HCT116 (cell line): ENCODE results near the gene SLC16A7. TPM values are rescaled to one million over a fixed set of nuclear protein-coding genes. Genes with fewer than 3 reads are reported as not detected.

ENCODE experiments used
- ATAC-seq: fragments of 200-7000 bp; cut with Tn5 transposase; 2 replicates; pipeline ENCODE4 v1.9.1; 2020; ENCODE audit warnings: mild to moderate bottlenecking, moderate library complexity
- BruUV-seq: library from RNA; stranded (reverse); fragments of 400-500 nt; replicated peaks from 2 replicates; lab custom pipeline; 2021; lab: Mats Ljungman, UMichigan
- CTCF ChIA-PET: fragments of 300-600 bp; sonication (Branson Sonifier 250); formaldehyde crosslinking; loops from one replicate; lab custom pipeline; 2021; ENCODE audit warnings: antibody characterized with exemption; lab: Charles Lee
- POLR2A ChIA-PET: fragments of 300-600, 350-600 bp; sonication (Branson Sonifier 250); formaldehyde crosslinking; loops from one replicate; lab custom pipeline; 2021; ENCODE audit warnings: antibody characterized with exemption; lab: Charles Lee
- RAD21 ChIA-PET, 2 experiments: fragments of 300-600 bp; sonication (Branson Sonifier 250); formaldehyde crosslinking; loops; one replicate each; lab custom pipeline; 2023; ENCODE audit warnings: low total read pairs in 2 of 2; ENCODE audit not compliant: uncharacterized antibody in 2 of 2, unreplicated experiment in 2 of 2, low non-redundant PET in 1 of 2; lab: Charles Lee
- DNase-seq: peaks from one replicate; pipeline ENCODE4 v3.0.0-alpha.2; 2010; ENCODE audit warnings: low read depth, low spot score
- H2AFZ ChIP-seq: fragments of 200-600 bp; shearing (Covaris generic), sonication (generic); 2 replicates; pipeline ENCODE4 v1.6.1; 2017; ENCODE audit warnings: low read depth, mixed run types, mixed read lengths, antibody characterized with exemption, low read length; ENCODE audit not compliant: poor library complexity, severe bottlenecking
- H3K27ac ChIP-seq: 2 replicates; pipeline ENCODE4 v1.5.1; 2012; ENCODE audit warnings: low read depth, low read length
- H3K27me3 ChIP-seq: fragments of 200-600 bp; sonication (generic); 2 replicates; pipeline ENCODE4 v1.6.1; 2016; ENCODE audit warnings: mixed run types, low read length, mixed read lengths; ENCODE audit not compliant: insufficient read depth
- H3K36me3 ChIP-seq, 2 experiments: fragments of 200-500 bp in 1 of 2; fragments of 200-600 bp in 1 of 2; sonication (Bioruptor generic) in 1 of 2; sonication (generic) in 1 of 2; 2 replicates each; pipeline versions ENCODE4 v1.5.1 to v1.6.1; 2014 to 2016; ENCODE audit warnings: low read length in 2 of 2, inconsistent platforms in 1 of 2, mixed read lengths in 1 of 2, mixed run types in 1 of 2; ENCODE audit not compliant: insufficient read depth in 2 of 2, control insufficient read depth in 1 of 2
- H3K4me1 ChIP-seq, 2 experiments: fragments of 200-600 bp in 1 of 2; sonication (generic) in 1 of 2; 2 replicates each; pipeline versions ENCODE4 v1.5.1 to v1.6.1; 2012 to 2017; ENCODE audit warnings: low read length in 2 of 2, inconsistent platforms in 1 of 2, mild to moderate bottlenecking in 1 of 2, mixed read lengths in 1 of 2, mixed run types in 1 of 2, moderate library complexity in 1 of 2; ENCODE audit not compliant: insufficient read depth in 2 of 2, control insufficient read depth in 1 of 2
- H3K4me2 ChIP-seq: fragments of 200-600 bp; sonication (generic); 2 replicates; pipeline ENCODE4 v1.6.1; 2017; ENCODE audit warnings: mixed run types, low read length, mixed read lengths
- H3K4me3 ChIP-seq, 2 experiments: fragments of 200-600 bp in 1 of 2; sonication (generic) in 1 of 2; replicated peaks in 1 of 2; 2 replicates each; pipeline ENCODE4 v1.5.1; 2011 to 2016; ENCODE audit warnings: low read length in 2 of 2, control low read depth in 1 of 2, low read depth in 1 of 2, mild to moderate bottlenecking in 1 of 2, mixed read lengths in 1 of 2, mixed run types in 1 of 2
- H3K79me2 ChIP-seq: fragments of 200-600 bp; sonication (generic); 2 replicates; pipeline ENCODE4 v1.6.1; 2017; ENCODE audit warnings: mild to moderate bottlenecking, mixed run types, low read length, moderate library complexity, mixed read lengths; ENCODE audit not compliant: insufficient read depth
- H3K9ac ChIP-seq: fragments of 200-600 bp; sonication (generic); 2 replicates; pipeline ENCODE4 v1.6.1; 2016; ENCODE audit warnings: low read length, mixed read lengths
- H3K9me2 ChIP-seq: fragments of 200-600 bp; sonication (generic), shearing (Covaris generic); 2 replicates; pipeline ENCODE4 v1.6.1; 2017; ENCODE audit warnings: mixed run types, mild to moderate bottlenecking, moderate library complexity; ENCODE audit not compliant: insufficient read depth
- H3K9me3 ChIP-seq, 2 experiments: fragments of 200-500 bp in 1 of 2; fragments of 200-600 bp in 1 of 2; sonication (Bioruptor generic) in 1 of 2; sonication (generic) in 1 of 2; 2 replicates each; pipeline ENCODE4 v1.6.1; 2014 to 2017; ENCODE audit warnings: low read length in 2 of 2, mixed read lengths in 2 of 2, inconsistent platforms in 1 of 2, low read depth in 1 of 2, mild to moderate bottlenecking in 1 of 2, mixed run types in 1 of 2, moderate library complexity in 1 of 2; ENCODE audit not compliant: control insufficient read depth in 1 of 2, insufficient read depth in 1 of 2
- H4K20me1 ChIP-seq: fragments of 200-600 bp; sonication (generic), shearing (Covaris generic); 2 replicates; pipeline ENCODE4 v1.6.1; 2017; ENCODE audit warnings: mixed run types, mild to moderate bottlenecking, moderate library complexity; ENCODE audit not compliant: insufficient read depth
- ATF3 ChIP-seq: IDR thresholded peaks from 2 replicates; pipeline ENCODE4 v1.6.1; 2012
- CBX3 ChIP-seq: IDR thresholded peaks from 2 replicates; pipeline ENCODE4 v1.6.1; 2012; ENCODE audit warnings: low read depth
- CEBPB ChIP-seq: IDR thresholded peaks from 2 replicates; pipeline ENCODE4 v1.6.1; 2012; ENCODE audit warnings: low read depth
- EGR1 ChIP-seq: IDR thresholded peaks from 2 replicates; pipeline ENCODE4 v1.6.1; 2012; ENCODE audit warnings: low read depth
- EZH2 ChIP-seq: fragments of 200-600 bp; sonication (generic); IDR thresholded peaks from 2 replicates; pipeline ENCODE4 v1.6.1; 2017; ENCODE audit warnings: antibody characterized with exemption, mixed run types
- EZH2phosphoT487 ChIP-seq: fragments of 200-600 bp; IDR thresholded peaks from 2 replicates; pipeline ENCODE4 v1.6.1; 2018; ENCODE audit warnings: antibody characterized with exemption, borderline replicate concordance
- FOSL1 ChIP-seq: IDR thresholded peaks from 2 replicates; pipeline ENCODE4 v1.6.1; 2012; ENCODE audit warnings: low read depth
- JUND ChIP-seq: IDR thresholded peaks from 2 replicates; pipeline ENCODE4 v1.6.1; 2012
- POLR2AphosphoS5 ChIP-seq: IDR thresholded peaks from 2 replicates; pipeline ENCODE4 v1.6.1; 2011; ENCODE audit warnings: mild to moderate bottlenecking, low read depth, low read length, moderate library complexity
- RAD21 ChIP-seq: IDR thresholded peaks from 2 replicates; pipeline ENCODE4 v1.6.1; 2012; ENCODE audit warnings: low read depth, mild to moderate bottlenecking
- REST ChIP-seq: IDR thresholded peaks from 2 replicates; pipeline ENCODE4 v1.6.1; 2012; ENCODE audit warnings: low read depth
- SP1 ChIP-seq: IDR thresholded peaks from 2 replicates; pipeline ENCODE4 v1.6.1; 2012; ENCODE audit warnings: low read depth
- SRF ChIP-seq: IDR thresholded peaks from 2 replicates; pipeline ENCODE4 v1.6.1; 2012; ENCODE audit warnings: low read depth
- YY1 ChIP-seq: IDR thresholded peaks from 2 replicates; pipeline ENCODE4 v1.6.1; 2011; ENCODE audit warnings: low read length, low read depth, moderate library complexity, mild to moderate bottlenecking; ENCODE audit not compliant: insufficient replicate concordance; ENCODE audit errors: extremely low read depth
- ZBTB33 ChIP-seq: IDR thresholded peaks from 2 replicates; pipeline ENCODE4 v1.6.1; 2011; ENCODE audit warnings: mild to moderate bottlenecking, low read length, moderate library complexity; ENCODE audit not compliant: insufficient replicate concordance; ENCODE audit errors: extremely low read depth
- ZFX ChIP-seq: fragments of 450-650 bp; IDR thresholded peaks from 2 replicates; pipeline ENCODE4 v1.6.1; 2017
- intact Hi-C: fragments of 100-400 bp; cut with micrococcal nuclease; formaldehyde crosslinking; loops from 2 replicates; pipeline ENCODE4 v1.10.0; 2022
- total RNA-seq: library from RNA; stranded (reverse); gene quantifications from one replicate; pipeline ENCODE4 v1.2.1, GENCODE V29; 2021; ENCODE audit not compliant: unreplicated experiment
- TF ChIP-seq, protein P1 (sequence below), 3 experiments: fragments of 200-600 bp in 1 of 3; sonication (generic) in 1 of 3; IDR thresholded peaks in 2 of 3; conservative IDR thresholded peaks in 1 of 3; 2 replicates each; pipeline ENCODE4 v1.5.1; 2012 to 2017; ENCODE audit warnings: low read depth in 2 of 3, low read length in 2 of 3, antibody characterized with exemption in 1 of 3, borderline replicate concordance in 1 of 3, control low read depth in 1 of 3, mild to moderate bottlenecking in 1 of 3, mixed read lengths in 1 of 3, mixed run types in 1 of 3, moderate library complexity in 1 of 3; ENCODE audit not compliant: insufficient read depth in 1 of 3

The SLC16A7 gene
- total RNA-seq, 1 experiment from 2014 or later, result 10.0 TPM

GRCh38 chr12:59643550-59643949 lies 47.7 kb downstream of the SLC16A7 start:
- RAD21 ChIA-PET, result no interaction called here
- BruUV-seq, result no TSS peak
- Histone ChIP-seq H3K4me3 (no peak overlapping the region), H3K27ac (no peak overlapping the region)
- POLR2A ChIA-PET, result no interaction called here
- TF ChIP-seq SRF, result no peak
- TF ChIP-seq EZH2phosphoT487, result no peak
- TF ChIP-seq ATF3, result no peak
- TF ChIP-seq, protein P1, sequence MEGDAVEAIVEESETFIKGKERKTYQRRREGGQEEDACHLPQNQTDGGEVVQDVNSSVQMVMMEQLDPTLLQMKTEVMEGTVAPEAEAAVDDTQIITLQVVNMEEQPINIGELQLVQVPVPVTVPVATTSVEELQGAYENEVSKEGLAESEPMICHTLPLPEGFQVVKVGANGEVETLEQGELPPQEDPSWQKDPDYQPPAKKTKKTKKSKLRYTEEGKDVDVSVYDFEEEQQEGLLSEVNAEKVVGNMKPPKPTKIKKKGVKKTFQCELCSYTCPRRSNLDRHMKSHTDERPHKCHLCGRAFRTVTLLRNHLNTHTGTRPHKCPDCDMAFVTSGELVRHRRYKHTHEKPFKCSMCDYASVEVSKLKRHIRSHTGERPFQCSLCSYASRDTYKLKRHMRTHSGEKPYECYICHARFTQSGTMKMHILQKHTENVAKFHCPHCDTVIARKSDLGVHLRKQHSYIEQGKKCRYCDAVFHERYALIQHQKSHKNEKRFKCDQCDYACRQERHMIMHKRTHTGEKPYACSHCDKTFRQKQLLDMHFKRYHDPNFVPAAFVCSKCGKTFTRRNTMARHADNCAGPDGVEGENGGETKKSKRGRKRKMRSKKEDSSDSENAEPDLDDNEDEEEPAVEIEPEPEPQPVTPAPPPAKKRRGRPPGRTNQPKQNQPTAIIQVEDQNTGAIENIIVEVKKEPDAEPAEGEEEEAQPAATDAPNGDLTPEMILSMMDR (IDR thresholded peaks at IDR 0.05 in 2 of 3, conservative IDR thresholded peaks at IDR 0.05 in 1 of 3; ENCODE audit: borderline replicate concordance in 1 of 3, insufficient read depth in 1 of 3, low read depth in 2 of 3, low read length in 2 of 3), result no peak
- TF ChIP-seq POLR2AphosphoS5, result no peak
- no peak for TF ChIP-seq FOSL1
- TF ChIP-seq CBX3, result no peak
- no peak for TF ChIP-seq ZFX
- TF ChIP-seq JUND, result no peak
- no peak for TF ChIP-seq ZBTB33
- TF ChIP-seq RAD21, result no peak
- TF ChIP-seq CEBPB, result no peak
- TF ChIP-seq EGR1, result no peak
- no peak for TF ChIP-seq REST
- TF ChIP-seq YY1, result no peak
- no peak for TF ChIP-seq EZH2
- no peak for TF ChIP-seq SP1
- TF ChIP-seq, all 23 proteins: peak for 0
- Histone ChIP-seq H4K20me1 (no peaks in the 10 kb centered on the region), H3K9me3 (no peaks in the 10 kb centered on the region), H3K9me2 (no peaks in the 10 kb centered on the region), H3K4me2 (no peak overlapping the region), H3K4me1 (no peaks in the 10 kb centered on the region), H3K79me2 (no peaks in the 10 kb centered on the region), H3K27me3 (no peaks in the 10 kb centered on the region), H3K36me3 (no peaks in the 10 kb centered on the region), H3K9ac (no peak overlapping the region), H2AFZ (no peak overlapping the region)
- DNase-seq, result no peak
- ATAC-seq, result no peak
- intact Hi-C loops, result no loop called here
- CTCF ChIA-PET, result no interaction called here
